ENCODE measurements around the gene CYP2D6.
"Not testable (repeated sequence)": the region's sequence is repeated elsewhere in the genome, so short reads cannot be mapped to it uniquely, and the experiment has no call there.

Gene CYP2D6

DNA sequence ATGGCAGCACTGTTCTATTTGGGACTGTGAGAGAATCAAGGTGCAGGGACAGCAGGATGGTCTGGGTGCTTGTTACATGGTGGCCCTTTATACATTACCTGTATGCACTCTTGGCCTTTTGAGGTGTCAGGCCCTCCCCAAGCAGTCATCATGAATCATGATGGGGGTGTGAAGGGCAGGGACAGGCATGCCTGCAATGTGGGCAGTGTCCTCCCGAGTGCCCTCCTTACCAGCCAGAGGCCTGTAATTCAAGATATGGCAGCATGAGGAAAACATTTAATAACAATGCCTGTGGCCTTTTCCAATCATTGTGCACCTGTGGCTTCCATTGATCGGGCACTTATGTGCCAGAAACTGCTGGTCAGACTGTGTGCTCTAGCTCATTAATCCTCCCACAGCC is 25.5 kb upstream of the CYP2D6 start:
- H3K27ac ChIP-seq (ENCODE audit: low read depth, low read length), result no peak overlapping the region
- H3K9me3 ChIP-seq (ENCODE audit: low read length), result no peaks in the 10 kb centered on the region
- H3K27me3 ChIP-seq (ENCODE audit: control insufficient read depth in 1 of 2, insufficient read depth in 2 of 2, low read length in 2 of 2), result no peaks in the 10 kb centered on the region
- peaks cover 8% of the 10 kb centered on the region for H3K36me3 ChIP-seq (ENCODE audit: insufficient read depth, low read length)
- H3K4me1 ChIP-seq (ENCODE audit: insufficient read depth, low read length), result no peaks in the 10 kb centered on the region
- H3K9ac ChIP-seq (ENCODE audit: low read length), result no peak overlapping the region
- no peak overlapping the region for H3K4me3 ChIP-seq (ENCODE audit: low read depth in 1 of 2, low read length in 2 of 2)

DNA sequence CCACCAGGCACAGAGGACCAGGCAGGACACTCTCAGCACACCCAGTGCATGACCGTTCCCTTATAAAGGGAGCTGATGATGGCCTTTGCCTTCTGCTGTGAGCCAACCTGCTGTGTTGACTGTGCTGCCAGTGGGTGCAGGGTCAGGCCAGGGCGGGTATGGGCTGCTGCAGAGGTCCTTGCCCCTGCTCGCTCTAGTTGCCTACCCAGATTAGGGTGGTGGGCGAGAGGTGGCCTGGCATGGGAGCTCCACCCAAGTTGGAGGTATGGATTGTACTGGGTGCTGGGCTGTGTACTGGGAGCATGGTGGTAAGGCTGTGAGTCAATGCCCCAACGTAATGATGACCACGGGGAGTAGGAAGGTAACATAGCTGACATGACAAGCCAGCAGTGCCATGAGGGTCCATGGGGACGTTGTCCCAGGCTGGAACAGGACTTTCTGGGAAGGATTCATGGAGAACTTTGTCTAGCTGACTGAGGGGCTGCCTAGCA is 24.5 kb upstream of the CYP2D6 start:
- no peak overlapping the region for H3K27ac ChIP-seq (ENCODE audit: low read depth, low read length)
- no peak overlapping the region for H3K4me3 ChIP-seq (ENCODE audit: low read depth in 1 of 2, low read length in 2 of 2)
- no peaks in the 10 kb centered on the region for H3K27me3 ChIP-seq (ENCODE audit: control insufficient read depth in 1 of 2, insufficient read depth in 2 of 2, low read length in 2 of 2)
- H3K4me1 ChIP-seq (ENCODE audit: insufficient read depth, low read length), result no peaks in the 10 kb centered on the region
- no peaks in the 10 kb centered on the region for H3K9me3 ChIP-seq (ENCODE audit: low read length)
- peaks cover 8% of the 10 kb centered on the region for H3K36me3 ChIP-seq (ENCODE audit: insufficient read depth, low read length)
- H3K9ac ChIP-seq (ENCODE audit: low read length), result no peak overlapping the region

DNA sequence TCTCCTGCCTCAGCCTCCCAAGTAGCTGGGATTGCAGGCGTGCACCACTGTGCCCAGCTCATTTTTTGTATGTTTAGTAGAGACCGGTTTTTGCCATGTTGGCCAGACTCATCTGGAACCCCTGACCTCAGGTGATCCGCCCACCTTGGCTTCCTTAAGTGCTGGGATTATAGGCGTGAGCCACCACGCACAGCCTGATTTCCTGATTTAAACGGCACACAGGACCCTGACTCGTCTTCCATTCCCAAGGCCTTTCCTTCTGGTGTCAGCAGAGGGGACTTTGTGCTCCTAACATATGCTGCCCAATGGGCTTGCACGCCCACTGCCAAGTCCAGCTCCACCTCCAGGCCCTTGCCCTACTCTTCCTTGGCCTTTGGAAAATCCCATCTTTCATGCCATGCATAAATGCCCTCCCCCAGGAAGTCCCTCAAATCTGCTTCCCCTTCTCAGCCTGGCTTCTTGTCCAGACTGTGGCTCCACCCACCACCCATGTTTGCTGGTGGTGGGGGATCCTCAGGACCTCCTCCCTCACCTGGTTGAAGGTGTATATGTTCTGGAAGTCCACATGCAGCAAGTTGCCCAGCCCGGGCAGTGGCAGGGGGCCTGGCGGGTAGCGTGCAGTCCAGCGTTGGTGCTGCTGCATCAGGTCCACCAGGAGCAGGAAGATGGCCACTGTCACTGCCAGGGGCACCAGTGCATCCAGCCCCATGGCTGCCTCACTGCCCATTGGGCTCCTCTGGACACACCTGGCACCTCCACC is 23.9 kb upstream of the CYP2D6 start:
- H3K27me3 ChIP-seq (ENCODE audit: control insufficient read depth in 1 of 2, insufficient read depth in 2 of 2, low read length in 2 of 2), result no peaks in the 10 kb centered on the region
- H3K27ac ChIP-seq (ENCODE audit: low read depth, low read length), result no peak overlapping the region
- H3K36me3 ChIP-seq (ENCODE audit: insufficient read depth, low read length), result peaks cover 8% of the 10 kb centered on the region
- H3K4me1 ChIP-seq (ENCODE audit: insufficient read depth, low read length), result no peaks in the 10 kb centered on the region
- H3K9me3 ChIP-seq (ENCODE audit: low read length), result no peaks in the 10 kb centered on the region
- H3K4me3 ChIP-seq (ENCODE audit: low read depth in 1 of 2, low read length in 2 of 2), result no peak overlapping the region
- H3K9ac ChIP-seq (ENCODE audit: low read length), result no peak overlapping the region

DNA sequence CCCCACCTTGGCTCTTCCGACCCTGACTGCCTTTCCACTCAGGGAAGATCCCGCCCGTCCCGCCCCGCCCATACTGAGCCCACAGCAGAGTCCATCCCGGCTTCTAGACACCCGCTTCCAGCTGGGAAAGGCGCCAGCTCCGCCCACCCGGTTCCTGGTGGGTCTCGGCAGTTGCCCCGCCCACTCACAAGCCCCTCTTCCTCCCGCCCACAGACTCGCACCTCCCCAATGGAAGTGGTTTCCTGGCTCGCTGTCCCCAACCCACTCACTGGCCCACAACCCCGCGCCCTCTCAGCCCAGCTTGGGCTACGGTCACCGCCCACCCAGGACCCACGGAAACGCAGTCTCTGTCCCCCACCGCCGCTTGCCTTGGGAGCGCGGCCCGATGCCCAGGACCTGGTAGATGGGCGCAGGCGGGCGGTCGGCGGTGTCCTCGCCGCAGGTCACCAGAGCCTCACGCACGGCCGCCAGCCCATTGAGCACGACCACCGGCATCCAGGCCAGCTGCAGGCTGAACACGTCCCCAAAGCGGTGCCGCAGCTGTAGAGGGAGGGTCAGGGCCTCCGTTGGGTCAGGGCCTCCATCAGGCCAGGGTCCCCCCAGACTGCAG is 22.2 kb upstream of the CYP2D6 start:
- H3K36me3 ChIP-seq (ENCODE audit: insufficient read depth, low read length), result peaks cover 8% of the 10 kb centered on the region
- no peak overlapping the region for H3K9ac ChIP-seq (ENCODE audit: low read length)
- no peak overlapping the region for H3K27ac ChIP-seq (ENCODE audit: low read depth, low read length)
- H3K4me1 ChIP-seq (ENCODE audit: insufficient read depth, low read length), result no peaks in the 10 kb centered on the region
- no peaks in the 10 kb centered on the region for H3K27me3 ChIP-seq (ENCODE audit: control insufficient read depth in 1 of 2, insufficient read depth in 2 of 2, low read length in 2 of 2)
- H3K4me3 ChIP-seq (ENCODE audit: low read depth in 1 of 2, low read length in 2 of 2), result no peak overlapping the region
- no peaks in the 10 kb centered on the region for H3K9me3 ChIP-seq (ENCODE audit: low read length)

DNA sequence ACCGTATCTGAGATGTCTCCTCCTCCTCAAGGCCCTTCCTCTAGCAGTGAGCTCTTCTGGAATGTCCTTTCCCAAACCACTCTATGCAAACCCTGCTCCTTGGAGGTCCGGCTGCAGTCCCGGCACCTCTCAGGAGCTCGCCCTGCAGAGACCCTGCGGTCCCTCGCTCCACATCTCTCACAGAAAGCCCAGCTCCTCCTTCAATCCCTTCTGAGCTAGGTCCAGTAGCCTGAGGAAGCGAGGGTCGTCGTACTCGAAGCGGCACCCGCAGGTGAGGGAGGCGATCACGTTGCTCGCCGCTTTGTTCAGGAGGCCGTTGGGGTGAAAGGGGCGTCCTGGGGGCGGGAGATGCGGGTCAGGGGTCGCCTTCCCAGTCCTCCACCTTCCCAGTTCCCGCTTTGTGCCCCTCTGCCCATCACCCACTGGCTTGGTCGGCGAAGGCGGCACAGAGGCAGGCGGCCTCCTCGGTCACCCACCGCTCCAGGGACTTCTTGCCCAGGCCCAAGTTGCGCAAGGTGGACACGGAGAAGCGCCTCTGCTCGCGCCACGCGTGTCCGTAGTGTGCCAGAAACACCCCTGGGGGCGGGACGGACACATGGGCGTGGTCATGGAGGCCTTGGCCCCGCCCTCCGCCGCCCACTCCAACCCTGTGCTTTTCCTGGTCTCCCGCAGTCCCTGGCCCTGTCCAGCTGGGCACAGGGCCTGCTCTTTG is 21.5 kb upstream of the CYP2D6 start:
- H3K27ac ChIP-seq (ENCODE audit: low read depth, low read length), result no peak overlapping the region
- no peak overlapping the region for H3K4me3 ChIP-seq (ENCODE audit: low read depth in 1 of 2, low read length in 2 of 2)
- no peaks in the 10 kb centered on the region for H3K4me1 ChIP-seq (ENCODE audit: insufficient read depth, low read length)
- H3K27me3 ChIP-seq (ENCODE audit: control insufficient read depth in 1 of 2, insufficient read depth in 2 of 2, low read length in 2 of 2), result no peaks in the 10 kb centered on the region
- no peak overlapping the region for H3K9ac ChIP-seq (ENCODE audit: low read length)
- H3K36me3 ChIP-seq (ENCODE audit: insufficient read depth, low read length), result peaks cover 8% of the 10 kb centered on the region
- H3K9me3 ChIP-seq (ENCODE audit: low read length), result no peaks in the 10 kb centered on the region

DNA sequence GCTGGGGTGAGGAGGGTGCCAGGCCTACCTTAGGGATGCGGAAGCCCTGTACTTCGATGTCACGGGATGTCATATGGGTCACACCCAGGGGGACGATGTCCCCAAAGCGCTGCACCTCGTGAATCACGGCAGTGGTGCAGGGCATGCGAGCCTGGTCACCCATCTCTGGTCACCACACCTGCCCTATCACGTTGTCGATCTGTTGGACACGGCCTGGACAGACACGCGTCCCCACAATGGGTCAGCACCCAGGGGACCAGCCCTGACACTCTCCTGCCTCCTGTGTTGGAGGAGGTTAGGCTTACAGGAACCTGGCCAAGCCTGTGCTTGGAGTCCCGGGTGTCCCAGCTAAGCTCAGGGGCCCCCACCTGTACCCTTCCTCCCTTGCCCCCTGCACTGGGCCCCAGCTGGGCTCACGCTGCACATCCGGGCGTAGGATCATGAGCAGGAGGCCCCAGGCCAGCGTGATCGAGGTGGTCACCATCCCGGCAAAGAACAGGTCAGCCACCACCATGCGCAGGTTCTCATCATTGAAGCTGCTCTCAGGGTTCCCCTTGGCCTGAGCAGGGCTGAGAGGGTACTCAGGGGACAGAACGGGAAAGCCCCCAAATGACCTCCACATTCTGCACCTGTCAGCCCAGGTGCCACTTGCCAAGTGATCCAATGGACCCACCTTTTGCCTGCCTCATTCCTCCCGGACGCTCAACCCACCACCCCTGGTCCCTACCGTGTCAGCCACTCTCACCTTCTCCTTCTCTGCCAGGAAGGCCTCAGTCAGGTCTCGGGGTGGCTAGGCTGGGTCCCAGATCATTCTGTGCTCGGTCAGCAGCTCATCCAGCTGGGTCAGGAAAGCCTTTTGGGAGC is 20.3 kb upstream of the CYP2D6 start:
- no peaks in the 10 kb centered on the region for H3K9me3 ChIP-seq (ENCODE audit: low read length)
- peaks cover 8% of the 10 kb centered on the region for H3K36me3 ChIP-seq (ENCODE audit: insufficient read depth, low read length)
- H3K9ac ChIP-seq (ENCODE audit: low read length), result no peak overlapping the region

DNA sequence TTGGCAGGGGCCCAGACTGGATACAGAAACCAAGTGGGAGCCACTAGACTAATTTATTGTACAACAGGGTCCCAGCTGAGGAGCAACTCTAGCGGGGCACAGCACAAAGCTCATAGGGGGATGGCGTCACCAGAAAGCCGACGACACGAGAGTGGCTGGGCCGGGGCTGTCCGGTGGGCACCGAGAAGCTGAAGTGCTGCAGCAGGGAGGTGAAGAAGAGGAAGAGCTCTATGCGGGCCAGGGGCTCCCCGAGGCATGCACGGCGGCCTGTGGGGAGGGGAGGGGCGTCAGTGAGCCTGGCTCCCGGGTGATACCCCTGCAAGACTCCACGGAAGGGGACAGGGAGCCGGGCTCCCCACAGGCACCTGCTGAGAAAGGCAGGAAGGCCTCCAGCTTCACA is 19.2 kb upstream of the CYP2D6 start:
- not testable (repeated sequence) for H3K36me3 ChIP-seq (ENCODE audit: insufficient read depth, low read length); H3K4me3 ChIP-seq (ENCODE audit: low read depth in 1 of 2, low read length in 2 of 2); H3K9ac ChIP-seq (ENCODE audit: low read length); H3K27me3 ChIP-seq (ENCODE audit: control insufficient read depth in 1 of 2, insufficient read depth in 2 of 2, low read length in 2 of 2); H3K9me3 ChIP-seq (ENCODE audit: low read length); H3K27ac ChIP-seq (ENCODE audit: low read depth, low read length); H3K4me1 ChIP-seq (ENCODE audit: insufficient read depth, low read length)

More for the DNA sequence above, 20.3 kb upstream of the CYP2D6 start:
- Histone ChIP-seq H3K27ac (ENCODE audit: low read depth, low read length) (no peak overlapping the region), H3K4me3 (ENCODE audit: low read depth in 1 of 2, low read length in 2 of 2) (no peak overlapping the region), H3K4me1 (ENCODE audit: insufficient read depth, low read length) (no peaks in the 10 kb centered on the region), H3K27me3 (ENCODE audit: control insufficient read depth in 1 of 2, insufficient read depth in 2 of 2, low read length in 2 of 2) (no peaks in the 10 kb centered on the region)

DNA sequence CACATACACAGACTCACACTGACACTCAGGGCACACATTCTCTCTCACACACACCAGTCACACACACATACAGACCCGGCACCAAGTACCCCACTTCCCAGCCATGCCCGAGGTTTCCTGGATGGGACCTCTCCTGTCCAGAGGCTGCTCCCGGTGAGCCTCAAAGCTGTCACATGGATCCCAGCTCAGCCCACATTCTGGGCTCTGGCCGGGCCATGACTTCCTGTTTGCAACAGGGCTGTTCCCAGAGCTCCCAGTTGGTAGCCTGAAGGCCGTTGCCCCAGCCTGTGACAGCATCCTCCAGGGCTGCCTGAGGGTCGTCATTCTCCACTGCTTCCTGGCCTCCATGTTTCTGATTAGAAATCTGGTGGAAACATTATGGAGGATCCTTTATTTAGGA is 14.6 kb upstream of the CYP2D6 start:
- no peak overlapping the region for H3K4me3 ChIP-seq (ENCODE audit: low read depth in 1 of 2, low read length in 2 of 2)
- H3K27ac ChIP-seq (ENCODE audit: low read depth, low read length), result no peak overlapping the region
- H3K27me3 ChIP-seq (ENCODE audit: control insufficient read depth in 1 of 2, insufficient read depth in 2 of 2, low read length in 2 of 2), result no peaks in the 10 kb centered on the region
- no peaks in the 10 kb centered on the region for H3K4me1 ChIP-seq (ENCODE audit: insufficient read depth, low read length)
- no peaks in the 10 kb centered on the region for H3K36me3 ChIP-seq (ENCODE audit: insufficient read depth, low read length)
- H3K9ac ChIP-seq (ENCODE audit: low read length), result no peak overlapping the region
- no peaks in the 10 kb centered on the region for H3K9me3 ChIP-seq (ENCODE audit: low read length)

DNA sequence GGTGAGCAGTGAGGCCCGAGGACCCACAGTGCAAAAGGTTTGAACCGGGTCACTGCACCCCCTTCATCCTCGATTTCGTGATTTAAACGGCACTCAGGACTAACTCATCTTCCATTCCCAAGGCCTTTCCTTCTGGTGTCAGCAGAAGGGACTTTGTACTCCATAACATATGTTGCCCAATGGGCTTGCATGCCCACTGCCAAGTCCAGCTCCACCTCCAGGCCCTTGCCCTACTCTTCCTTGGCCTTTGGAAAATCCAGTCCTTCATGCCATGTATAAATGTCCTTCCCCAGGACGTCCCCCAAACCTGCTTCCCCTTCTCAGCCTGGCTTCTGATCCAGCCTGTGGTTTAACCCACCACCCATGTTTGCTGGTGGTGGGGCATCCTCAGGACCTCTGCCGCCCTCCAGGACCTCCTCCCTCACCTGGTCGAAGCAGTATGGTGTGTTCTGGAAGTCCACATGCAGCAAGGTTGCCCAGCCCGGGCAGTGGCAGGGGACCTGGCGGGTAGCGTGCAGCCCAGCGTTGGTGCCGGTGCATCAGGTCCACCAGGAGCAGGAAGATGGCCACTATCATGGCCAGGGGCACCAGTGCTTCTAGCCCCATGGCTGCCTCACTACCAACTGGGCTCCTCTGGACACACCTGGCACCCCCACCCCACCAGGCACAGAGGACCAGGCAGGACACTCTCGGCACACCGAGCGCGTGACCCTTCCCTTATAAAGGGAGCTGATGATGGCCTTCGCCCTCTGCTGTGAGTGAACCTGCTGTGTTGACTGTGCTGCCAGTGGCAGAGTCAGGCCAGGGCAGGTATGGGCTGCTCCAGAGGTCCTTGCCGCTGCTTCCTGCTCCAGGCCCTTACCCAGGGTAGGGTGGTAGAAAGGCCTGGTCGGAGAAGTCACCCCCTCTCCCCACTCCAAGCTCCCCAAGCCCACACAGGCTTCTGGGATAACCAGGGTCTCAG is 13.5 kb upstream of the CYP2D6 start:
- not testable (repeated sequence) for H3K9me3 ChIP-seq (ENCODE audit: low read length); H3K4me1 ChIP-seq (ENCODE audit: insufficient read depth, low read length); H3K4me3 ChIP-seq (ENCODE audit: low read depth in 1 of 2, low read length in 2 of 2); H3K9ac ChIP-seq (ENCODE audit: low read length); H3K27me3 ChIP-seq (ENCODE audit: control insufficient read depth in 1 of 2, insufficient read depth in 2 of 2, low read length in 2 of 2); H3K27ac ChIP-seq (ENCODE audit: low read depth, low read length); H3K36me3 ChIP-seq (ENCODE audit: insufficient read depth, low read length)

DNA sequence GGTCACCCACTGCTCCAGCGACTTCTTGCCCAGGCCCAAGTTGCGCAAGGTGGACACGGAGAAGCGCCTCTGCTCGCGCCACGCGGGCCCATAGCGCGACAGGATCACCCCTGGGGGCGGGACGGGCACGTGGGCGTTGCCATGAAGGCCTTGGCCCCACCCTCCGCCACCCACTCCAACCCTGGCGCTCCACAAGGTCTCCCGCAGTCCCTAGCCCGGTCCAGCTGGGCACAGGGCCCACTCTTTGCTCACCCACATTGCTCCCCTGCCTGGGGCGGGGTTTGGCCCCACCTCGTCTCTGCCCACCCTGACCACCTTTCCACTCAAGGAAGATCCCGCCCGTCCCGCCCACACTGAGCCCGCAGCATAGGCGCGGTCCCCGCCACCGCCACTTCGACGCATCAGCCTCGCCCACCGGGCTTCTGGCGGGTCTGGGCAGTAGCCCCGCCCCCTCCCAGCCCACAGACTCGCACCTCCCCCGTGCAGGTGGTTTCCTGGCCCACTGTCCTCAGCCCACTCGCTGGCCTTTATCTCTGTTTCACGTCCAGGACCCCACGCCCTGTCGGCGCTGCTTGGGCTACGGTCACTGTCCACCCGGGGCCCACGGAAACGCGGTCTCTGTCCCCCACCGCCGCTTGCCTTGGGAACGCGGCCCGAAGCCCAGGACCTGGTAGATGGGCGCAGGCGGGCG is 12.3 kb upstream of the CYP2D6 start:
- Histone ChIP-seq H3K9ac (ENCODE audit: low read length) (no peak overlapping the region), H3K27me3 (ENCODE audit: control insufficient read depth in 1 of 2, insufficient read depth in 2 of 2, low read length in 2 of 2) (no peaks in the 10 kb centered on the region), H3K9me3 (ENCODE audit: low read length) (no peaks in the 10 kb centered on the region), H3K4me3 (ENCODE audit: low read depth in 1 of 2, low read length in 2 of 2) (no peak overlapping the region), H3K27ac (ENCODE audit: low read depth, low read length) (no peak overlapping the region), H3K4me1 (ENCODE audit: insufficient read depth, low read length) (no peaks in the 10 kb centered on the region), H3K36me3 (ENCODE audit: insufficient read depth, low read length) (no peaks in the 10 kb centered on the region)
